ENCODE results near the gene ZNF710. TPM values are rescaled to one million over a fixed set of nuclear protein-coding genes. Genes with fewer than 3 reads are reported as not detected.
A peak's percentile ranks its signal among the peaks of the same experiment; 100 is the strongest.

The ZNF710 gene
- total RNA-seq, 1 donor from 2014 or later = 31.4 TPM

- Mint-ChIP-seq H3K27ac (no peak overlapping the region), H3K9me3 (no peaks in the 10 kb centered on the region), H3K4me1 (ENCODE audit: low read depth) (peaks cover 43% of the 10 kb centered on the region), H3K27me3 (ENCODE audit: low read depth) (no peaks in the 10 kb centered on the region), H3K4me3 (ENCODE audit: low read depth) (no peak overlapping the region), H3K36me3 (ENCODE audit: low read depth) (peaks cover 13% of the 10 kb centered on the region)
- no peak for DNase-seq (ENCODE audit: low spot score)
- intact Hi-C loops (cut with micrococcal nuclease) = no loop called here
Measured at GRCh38 chr15:90028376-90028944, 27.3 kb downstream of the ZNF710 start.

DNA sequence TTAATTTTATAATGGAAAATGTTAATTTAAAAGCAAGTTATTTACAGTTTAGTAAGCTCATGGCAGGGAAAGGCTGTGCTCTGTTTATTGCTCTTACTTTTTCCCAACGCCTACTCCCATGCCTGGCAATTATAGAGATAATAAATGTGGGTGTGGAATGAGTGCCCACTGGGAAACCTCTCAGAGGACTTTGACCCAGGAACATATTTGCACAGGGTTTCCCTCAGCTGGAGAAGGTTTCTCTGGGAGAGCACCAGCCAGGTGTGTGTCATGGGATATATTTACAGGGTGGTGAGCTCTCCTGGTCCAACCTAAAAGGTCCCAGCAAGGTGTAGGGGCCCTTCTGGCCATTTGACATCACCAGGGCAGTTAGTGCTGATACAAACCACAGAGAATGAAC lies 27.9 kb downstream of the ZNF710 start:
- no peak for DNase-seq (ENCODE audit: low spot score)
- H3K27me3 Mint-ChIP-seq (ENCODE audit: low read depth) = no peaks in the 10 kb centered on the region
- no peak overlapping the region for H3K4me3 Mint-ChIP-seq (ENCODE audit: low read depth)
- peaks cover 13% of the 10 kb centered on the region for H3K36me3 Mint-ChIP-seq (ENCODE audit: low read depth)
- intact Hi-C loops (cut with micrococcal nuclease) = no loop called here
- H3K9me3 Mint-ChIP-seq = no peaks in the 10 kb centered on the region
- H3K4me1 Mint-ChIP-seq (ENCODE audit: low read depth) = peaks cover 45% of the 10 kb centered on the region
- H3K27ac Mint-ChIP-seq = no peak overlapping the region

DNA sequence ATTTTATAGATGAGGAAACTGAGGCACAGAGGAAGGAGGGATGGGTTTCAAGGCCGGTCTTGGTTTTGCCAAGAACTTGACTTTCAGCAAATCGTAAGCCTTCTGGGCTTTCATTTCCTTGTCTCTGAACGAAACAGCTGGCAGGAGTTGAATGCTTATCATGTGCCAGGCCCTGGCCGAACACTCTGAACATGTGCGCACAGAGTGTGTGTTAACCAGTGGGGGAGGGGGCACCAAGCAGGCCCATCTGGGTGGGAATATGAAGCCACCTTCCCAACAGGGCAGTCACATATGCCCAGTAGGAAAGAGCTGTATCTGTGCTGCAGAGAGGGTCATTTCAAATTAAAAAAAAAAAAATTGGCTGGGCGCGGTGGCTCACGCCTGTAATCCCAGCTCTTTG lies 29.3 kb downstream of the ZNF710 start:
- no peaks in the 10 kb centered on the region for H3K9me3 Mint-ChIP-seq
- no peaks in the 10 kb centered on the region for H3K27me3 Mint-ChIP-seq (ENCODE audit: low read depth)
- H3K27ac Mint-ChIP-seq = peak overlapping the region; percentile 49
- H3K4me3 Mint-ChIP-seq (ENCODE audit: low read depth) = peak overlapping the region; percentile 13
- H3K4me1 Mint-ChIP-seq (ENCODE audit: low read depth) = peaks cover 46% of the 10 kb centered on the region
- DNase-seq (ENCODE audit: low spot score) = no peak
- H3K36me3 Mint-ChIP-seq (ENCODE audit: low read depth) = peaks cover 13% of the 10 kb centered on the region
- intact Hi-C loops (cut with micrococcal nuclease) = loop anchor here (10.0 kb wide), 1 partner anchor 136 kb away; the partner anchor contains the start of gene AP3S2

GRCh38 chr15:90031231-90031791 lies 30.2 kb downstream of the ZNF710 start:
- DNase-seq (ENCODE audit: low spot score) = no peak
- peaks cover 16% of the 10 kb centered on the region for H3K36me3 Mint-ChIP-seq (ENCODE audit: low read depth)
- H3K4me1 Mint-ChIP-seq (ENCODE audit: low read depth) = peaks cover 52% of the 10 kb centered on the region
- H3K27me3 Mint-ChIP-seq (ENCODE audit: low read depth) = no peaks in the 10 kb centered on the region
- peak overlapping the region; percentile 30 for H3K4me3 Mint-ChIP-seq (ENCODE audit: low read depth)
- H3K9me3 Mint-ChIP-seq = no peaks in the 10 kb centered on the region
- intact Hi-C loops (cut with micrococcal nuclease) = loop anchor here (10.0 kb wide), 1 partner anchor 137 kb away; the partner anchor contains the start of gene AP3S2
- H3K27ac Mint-ChIP-seq = peak overlapping the region; percentile 84

DNA sequence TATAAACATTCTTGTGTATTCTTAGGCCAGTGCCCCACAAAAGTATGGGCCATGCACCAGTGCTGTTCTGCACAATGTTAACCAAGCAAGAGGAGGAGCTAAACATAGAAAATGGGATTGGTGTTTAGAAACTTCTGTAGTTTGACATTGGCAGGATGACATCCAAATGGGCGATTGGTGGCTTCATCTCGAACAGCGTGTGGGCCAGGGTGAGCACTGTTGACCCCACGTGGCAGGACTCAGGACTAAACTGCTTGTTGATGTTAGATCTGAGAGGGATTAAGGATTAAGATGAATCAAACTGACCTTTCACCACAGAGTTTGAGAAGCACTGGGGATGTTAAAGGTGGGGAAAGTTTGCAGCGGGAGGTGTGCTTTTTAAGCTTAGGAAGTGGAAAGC lies 31.9 kb downstream of the ZNF710 start:
- intact Hi-C loops (cut with micrococcal nuclease) = loop anchor here (10.0 kb wide), 1 partner anchor 138 kb away; the partner anchor contains the start of gene AP3S2
- H3K9me3 Mint-ChIP-seq = no peaks in the 10 kb centered on the region

DNA sequence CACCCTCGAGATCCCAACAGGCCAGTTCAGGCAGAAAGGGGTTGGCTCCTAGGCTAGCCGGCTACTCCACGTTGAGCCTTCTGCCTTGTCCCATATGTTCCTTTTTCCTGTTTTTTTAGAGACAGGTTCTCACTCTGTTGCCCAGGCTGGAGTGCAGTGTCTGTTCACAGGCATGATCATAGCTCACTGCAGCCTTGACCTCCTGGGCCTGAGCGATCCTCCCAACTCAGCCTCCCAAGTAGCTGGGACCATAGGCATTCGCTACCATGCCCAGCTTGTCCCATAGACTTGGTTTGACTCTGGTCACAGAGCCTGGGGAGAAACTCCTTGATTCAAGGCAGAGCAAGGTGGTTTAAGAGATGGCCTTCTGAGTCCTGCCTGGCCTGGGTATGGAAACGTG lies 32.3 kb downstream of the ZNF710 start:
- intact Hi-C loops (cut with micrococcal nuclease) = loop anchor here (10.0 kb wide), 1 partner anchor 139 kb away; the partner anchor contains the start of gene AP3S2
- peak overlapping the region; percentile 90 for H3K27ac Mint-ChIP-seq
- H3K4me3 Mint-ChIP-seq (ENCODE audit: low read depth) = no peak overlapping the region

More for the DNA sequence above, 31.9 kb downstream of the ZNF710 start:
- Mint-ChIP-seq H3K36me3 (ENCODE audit: low read depth) (peaks cover 17% of the 10 kb centered on the region), H3K4me3 (ENCODE audit: low read depth) (no peak overlapping the region), H3K27me3 (ENCODE audit: low read depth) (no peaks in the 10 kb centered on the region), H3K4me1 (ENCODE audit: low read depth) (peaks cover 66% of the 10 kb centered on the region), H3K27ac (peak overlapping the region; percentile 52)
- no peak for DNase-seq (ENCODE audit: low spot score)

DNA sequence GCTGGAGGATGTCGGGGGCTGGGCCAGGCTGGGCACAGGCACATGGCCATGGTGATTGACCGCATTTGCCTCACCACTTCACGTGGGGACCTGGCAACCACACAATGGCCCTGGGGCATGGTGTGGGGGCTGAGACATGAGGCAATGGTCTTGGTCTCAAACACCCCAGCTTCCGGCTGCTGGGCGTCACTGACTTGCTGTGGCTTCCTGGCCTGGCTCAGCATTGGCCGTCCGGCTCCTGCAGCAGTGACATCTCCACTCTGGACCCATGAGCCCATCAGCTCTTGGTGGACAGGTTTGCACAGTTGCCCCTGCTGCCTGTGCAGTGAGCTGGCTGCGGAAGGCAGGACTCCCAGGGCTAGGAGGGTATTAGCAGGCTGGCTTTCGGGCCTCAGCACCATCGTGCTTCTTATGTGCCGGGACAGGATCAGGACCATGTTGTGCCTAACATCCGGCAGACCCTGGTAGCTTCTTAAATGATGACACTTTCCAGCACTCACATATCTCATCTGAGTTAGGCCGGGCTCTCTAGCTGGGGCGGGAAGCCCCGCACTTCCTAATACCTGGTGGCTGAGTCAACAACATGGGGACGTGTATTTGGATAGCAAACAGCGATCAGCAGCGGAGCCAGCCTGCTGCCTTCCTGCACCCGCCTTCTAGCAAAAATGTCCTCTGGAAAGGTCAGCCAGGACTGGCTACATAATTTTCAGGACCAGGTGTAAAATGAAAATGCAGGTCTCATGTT lies 34.1 kb downstream of the ZNF710 start:
- Mint-ChIP-seq H3K4me1 (ENCODE audit: low read depth) (peaks cover 75% of the 10 kb centered on the region), H3K27ac (peak overlapping the region; percentile 90), H3K27me3 (ENCODE audit: low read depth) (no peaks in the 10 kb centered on the region), H3K4me3 (ENCODE audit: low read depth) (peak overlapping the region; percentile 30), H3K36me3 (ENCODE audit: low read depth) (peaks cover 11% of the 10 kb centered on the region), H3K9me3 (no peaks in the 10 kb centered on the region)
- no peak for DNase-seq (ENCODE audit: low spot score)
- intact Hi-C loops (cut with micrococcal nuclease) = loop anchor here (5.0 to 10.0 kb wide), 2 partner anchors 37 to 140 kb away; partner anchors contain the start of gene AP3S2

More for the DNA sequence above, 32.3 kb downstream of the ZNF710 start:
- no peak for DNase-seq (ENCODE audit: low spot score)
- H3K27me3 Mint-ChIP-seq (ENCODE audit: low read depth) = no peaks in the 10 kb centered on the region
- no peaks in the 10 kb centered on the region for H3K9me3 Mint-ChIP-seq
- H3K36me3 Mint-ChIP-seq (ENCODE audit: low read depth) = peaks cover 14% of the 10 kb centered on the region
- H3K4me1 Mint-ChIP-seq (ENCODE audit: low read depth) = peaks cover 66% of the 10 kb centered on the region

DNA sequence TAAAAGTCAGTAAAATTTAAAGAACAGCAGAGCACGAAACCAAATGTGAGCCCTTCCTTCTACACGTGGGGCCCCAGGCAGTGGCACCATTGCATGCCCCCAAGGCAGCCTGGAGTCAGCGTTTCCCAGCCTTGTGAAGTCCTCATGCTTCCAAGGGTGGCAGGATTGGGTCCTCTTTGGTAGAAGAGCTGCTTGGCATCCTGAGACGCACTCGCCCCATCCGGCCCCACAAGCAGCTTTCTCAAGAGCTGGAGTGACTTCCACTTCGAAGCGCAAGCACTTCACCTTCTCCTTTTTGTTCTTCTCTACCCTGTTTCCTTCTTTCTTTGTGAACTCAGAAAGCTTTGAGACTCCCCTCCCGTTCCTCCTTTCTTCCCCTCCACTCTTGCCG lies 34.7 kb downstream of the ZNF710 start:
- Mint-ChIP-seq H3K4me1 (ENCODE audit: low read depth) (peaks cover 79% of the 10 kb centered on the region), H3K4me3 (ENCODE audit: low read depth) (no peak overlapping the region), H3K36me3 (ENCODE audit: low read depth) (peaks cover 11% of the 10 kb centered on the region), H3K27me3 (ENCODE audit: low read depth) (no peaks in the 10 kb centered on the region), H3K9me3 (no peaks in the 10 kb centered on the region), H3K27ac (peak overlapping the region; percentile 90)
- intact Hi-C loops (cut with micrococcal nuclease) = loop anchor here (5.0 to 10.0 kb wide), 2 partner anchors 36 to 141 kb away; partner anchors contain the start of gene AP3S2
- DNase-seq (ENCODE audit: low spot score) = no peak

DNA sequence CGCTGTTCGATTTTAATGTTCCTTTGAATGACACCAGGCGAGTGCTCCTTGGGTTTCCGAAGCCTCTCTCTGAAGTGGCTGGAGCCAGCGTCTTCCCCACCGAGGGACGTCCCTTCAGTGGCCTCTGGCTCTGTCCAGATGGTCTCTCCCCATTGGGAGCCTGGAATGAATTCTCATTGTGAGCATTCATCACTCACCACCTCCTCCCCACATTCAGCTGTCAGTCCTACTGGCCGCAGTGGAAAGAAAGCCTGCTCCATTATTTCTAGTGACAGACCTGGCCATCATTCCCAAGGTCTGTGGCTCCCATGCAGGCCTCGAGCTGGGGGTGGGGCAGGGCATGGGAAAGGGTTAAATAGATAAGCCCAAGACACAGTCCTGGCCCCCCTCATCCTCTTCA lies 35.2 kb downstream of the ZNF710 start:
- Mint-ChIP-seq H3K4me3 (ENCODE audit: low read depth) (no peak overlapping the region), H3K27me3 (ENCODE audit: low read depth) (no peaks in the 10 kb centered on the region), H3K27ac (peak overlapping the region; percentile 90), H3K9me3 (no peaks in the 10 kb centered on the region), H3K4me1 (ENCODE audit: low read depth) (peaks cover 78% of the 10 kb centered on the region), H3K36me3 (ENCODE audit: low read depth) (peaks cover 7% of the 10 kb centered on the region)
- intact Hi-C loops (cut with micrococcal nuclease) = loop anchor here (5.0 to 10.0 kb wide), 2 partner anchors 36 to 142 kb away; partner anchors contain the start of gene AP3S2
- DNase-seq (ENCODE audit: low spot score) = no peak

GRCh38 chr15:90036806-90037510 lies 35.8 kb downstream of the ZNF710 start:
- no peak for DNase-seq (ENCODE audit: low spot score)
- H3K27me3 Mint-ChIP-seq (ENCODE audit: low read depth) = no peaks in the 10 kb centered on the region
- no peaks in the 10 kb centered on the region for H3K9me3 Mint-ChIP-seq
- peaks cover 72% of the 10 kb centered on the region for H3K4me1 Mint-ChIP-seq (ENCODE audit: low read depth)
- H3K4me3 Mint-ChIP-seq (ENCODE audit: low read depth) = no peak overlapping the region
- peak overlapping the region; percentile 95 for H3K27ac Mint-ChIP-seq
- H3K36me3 Mint-ChIP-seq (ENCODE audit: low read depth) = peaks cover 7% of the 10 kb centered on the region
- intact Hi-C loops (cut with micrococcal nuclease) = loop anchor here (5.0 to 10.0 kb wide), 2 partner anchors 35 to 142 kb away; partner anchors contain the start of gene AP3S2

GRCh38 chr15:90037511-90037860 lies 36.4 kb downstream of the ZNF710 start:
- Mint-ChIP-seq H3K9me3 (no peaks in the 10 kb centered on the region), H3K27ac (peak overlapping the region; percentile 95), H3K4me1 (ENCODE audit: low read depth) (peaks cover 69% of the 10 kb centered on the region), H3K36me3 (ENCODE audit: low read depth) (peaks cover 7% of the 10 kb centered on the region), H3K4me3 (ENCODE audit: low read depth) (peak overlapping the region; percentile 63), H3K27me3 (ENCODE audit: low read depth) (no peaks in the 10 kb centered on the region)
- no peak for DNase-seq (ENCODE audit: low spot score)
- intact Hi-C loops (cut with micrococcal nuclease) = loop anchor here (5.0 to 10.0 kb wide), 2 partner anchors 35 to 143 kb away; partner anchors contain the start of gene AP3S2

DNA sequence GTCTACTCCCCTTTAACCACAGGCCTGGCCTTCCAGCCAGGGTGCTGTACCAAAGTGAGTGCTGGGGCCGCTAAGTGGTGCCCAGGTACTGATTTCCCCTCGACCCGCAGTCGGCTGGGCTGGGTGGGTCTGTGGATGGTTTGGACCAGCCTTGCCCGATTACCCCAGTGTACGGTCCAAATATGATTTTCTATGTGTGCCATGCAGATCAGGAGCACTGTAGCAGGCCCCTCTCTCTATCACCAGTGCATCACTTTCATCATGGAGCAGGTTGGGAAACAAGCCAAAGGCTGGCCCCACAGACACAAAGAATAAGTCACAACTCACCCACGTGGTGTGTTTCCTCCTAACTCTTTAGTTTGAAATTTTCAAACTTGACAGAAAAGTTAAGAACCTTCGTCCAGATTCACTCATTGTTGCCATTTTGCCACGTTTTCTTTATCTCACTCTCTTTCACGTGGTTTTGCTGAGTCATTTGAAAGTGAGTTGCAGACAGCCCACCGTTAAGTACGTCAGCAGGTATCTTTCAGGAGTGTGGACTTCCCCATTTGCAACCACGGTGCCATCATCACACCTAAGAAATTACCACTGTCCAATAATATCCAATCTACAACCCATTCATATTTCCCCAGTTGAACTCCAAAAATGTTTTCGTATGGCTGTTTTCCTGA lies 37.0 kb downstream of the ZNF710 start:
- Mint-ChIP-seq H3K4me1 (ENCODE audit: low read depth) (peaks cover 66% of the 10 kb centered on the region), H3K27me3 (ENCODE audit: low read depth) (no peaks in the 10 kb centered on the region), H3K36me3 (ENCODE audit: low read depth) (peaks cover 7% of the 10 kb centered on the region), H3K9me3 (no peaks in the 10 kb centered on the region), H3K27ac (peak overlapping the region; percentile 95), H3K4me3 (ENCODE audit: low read depth) (peak overlapping the region; percentile 63)
- DNase-seq (ENCODE audit: low spot score) = peak; percentile 42
- intact Hi-C loops (cut with micrococcal nuclease) = loop anchor here (1.0 to 10.0 kb wide), 6 partner anchors 21 to 383 kb away; partner anchors contain the start of gene AP3S2
